ENCODE measurements around the gene LYSET.
"Not testable (repeated sequence)": the region's sequence is repeated elsewhere in the genome, so short reads cannot be mapped to it uniquely, and the experiment has no call there.

The LYSET gene

GRCh38 chr14:93169619-93170018 lies 15.5 kb upstream of the LYSET start:
- not testable (repeated sequence) for DNase-seq (ENCODE audit: low read depth)

GRCh38 chr14:93170141-93170540 lies 15.0 kb upstream of the LYSET start:
- DNase-seq (ENCODE audit: low read depth), result not testable (repeated sequence)

GRCh38 chr14:93171376-93171775 lies 13.7 kb upstream of the LYSET start:
- DNase-seq (ENCODE audit: low read depth), result no peak

- DNase-seq (ENCODE audit: low read depth), result no peak
Measured at GRCh38 chr14:93173943-93174395, 11.1 kb upstream of the LYSET start.

- not testable (repeated sequence) for DNase-seq (ENCODE audit: low read depth)
Measured at GRCh38 chr14:93174731-93175130, 10.4 kb upstream of the LYSET start.

- DNase-seq (ENCODE audit: low read depth), result no peak
Measured at GRCh38 chr14:93175492-93175891, 9.6 kb upstream of the LYSET start.

GRCh38 chr14:93183596-93184317 lies 1.4 kb upstream of the LYSET start:
- no peak for DNase-seq (ENCODE audit: low read depth)

- DNase-seq (ENCODE audit: low read depth), result no peak
Measured at GRCh38 chr14:93185349-93185720, 218 bp downstream of the LYSET start.

- no peak for DNase-seq (ENCODE audit: low read depth)
Measured at GRCh38 chr14:93186466-93186865, 1.3 kb downstream of the LYSET start.

- DNase-seq (ENCODE audit: low read depth), result no peak
Measured at GRCh38 chr14:93186956-93187355, 1.8 kb downstream of the LYSET start.

GRCh38 chr14:93195316-93195999 lies 10.3 kb downstream of the LYSET start:
- no peak for DNase-seq (ENCODE audit: low read depth)

- DNase-seq (ENCODE audit: low read depth), result no peak
Measured at GRCh38 chr14:93199031-93199430, 13.9 kb downstream of the LYSET start.

- no peak for DNase-seq (ENCODE audit: low read depth)
Measured at GRCh38 chr14:93200553-93200952, 15.4 kb downstream of the LYSET start.

- no peak for DNase-seq (ENCODE audit: low read depth)
Measured at GRCh38 chr14:93201155-93201704, 16.1 kb downstream of the LYSET start.

- DNase-seq (ENCODE audit: low read depth), result peak; percentile 77
Measured at GRCh38 chr14:93206793-93207467, 21.8 kb downstream of the LYSET start, which contains the start of the genes GON7 and UBR7. GON7 (minus strand) TSS chr14:93207065; CDS start chr14:93207037, 28 bp downstream. UBR7 (plus strand) TSS chr14:93207256; CDS start chr14:93207292, 36 bp downstream.

GRCh38 chr14:93207468-93208308 lies 22.6 kb downstream of the LYSET start:
- DNase-seq (ENCODE audit: low read depth), result no peak

GRCh38 chr14:93212432-93212831 lies 27.3 kb downstream of the LYSET start:
- DNase-seq (ENCODE audit: low read depth), result no peak

- DNase-seq (ENCODE audit: low read depth), result no peak
Measured at GRCh38 chr14:93214598-93214997, 29.5 kb downstream of the LYSET start.

- peak; percentile 23 for DNase-seq (ENCODE audit: low read depth)
Measured at GRCh38 chr14:93219103-93219726, 34.1 kb downstream of the LYSET start.

- no peak for DNase-seq (ENCODE audit: low read depth)
Measured at GRCh38 chr14:93220509-93220908, 35.4 kb downstream of the LYSET start.

- DNase-seq (ENCODE audit: low read depth), result no peak
Measured at GRCh38 chr14:93223565-93223964, 38.4 kb downstream of the LYSET start.

All from stimulated activated CD8-positive, alpha-beta memory T cell treated with anti-CD3 and anti-CD28 coated beads, Interleukin-12 subunit alpha, Interleukin-12 subunit beta, amount 100 ng/mL, for 1 hour (primary cell).